ENCODE results near the gene EEFSEC.

Gene EEFSEC

DNA sequence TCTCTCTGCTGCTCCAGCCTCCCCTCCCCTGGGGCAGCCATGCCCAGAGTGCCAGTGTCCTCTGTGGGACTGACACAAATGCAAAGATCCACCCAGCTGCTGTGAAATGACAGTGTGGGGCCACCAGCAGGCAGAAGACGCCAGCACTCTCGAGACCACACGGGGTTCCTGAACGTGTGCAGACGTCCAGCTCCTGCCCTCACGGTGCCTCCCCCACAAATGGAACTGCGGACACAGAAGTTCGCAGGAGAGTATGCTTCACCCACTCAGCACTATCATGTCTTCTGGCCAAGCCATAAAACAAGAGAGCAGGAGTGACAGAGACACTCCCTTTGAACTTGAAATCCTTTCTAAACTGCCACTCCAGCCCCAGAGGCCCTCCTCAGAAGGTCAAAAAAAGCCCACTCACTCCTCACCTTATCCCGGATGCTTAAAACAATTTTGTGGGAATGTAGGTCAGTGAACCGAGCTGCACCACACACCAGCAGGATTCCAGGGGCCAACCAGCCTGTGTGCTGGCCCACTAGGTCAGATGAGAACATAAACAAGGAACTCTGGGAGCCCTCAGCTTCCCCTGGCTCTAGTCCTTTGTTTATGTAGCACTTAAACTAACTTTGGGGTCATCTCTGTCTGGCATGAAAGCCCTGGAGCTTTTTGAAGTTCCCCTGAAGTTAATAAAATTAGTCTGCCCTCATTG, 200.9 kb downstream of the EEFSEC start:
- Histone ChIP-seq H3K4me3 (replicated peaks; ENCODE audit: insufficient read depth, low read length) (no peak overlapping the region), H3K27me3 (ENCODE audit: insufficient read depth, poor library complexity, severe bottlenecking) (no peaks in the 10 kb centered on the region), H3K27ac (replicated peaks) (no peak overlapping the region)
- no peak for DNase-seq (ENCODE audit: low read depth in 1 of 2, low spot score in 1 of 2)
- TF ChIP-seq POLR2AphosphoS5 (IDR thresholded peaks at IDR 0.05; ENCODE audit: low read depth) (no peak), GABPA (IDR thresholded peaks at IDR 0.05; ENCODE audit: low read depth) (no peak), SPI1 (IDR thresholded peaks at IDR 0.05; ENCODE audit: borderline replicate concordance, low read depth) (no peak)
- TF ChIP-seq, protein P1, sequence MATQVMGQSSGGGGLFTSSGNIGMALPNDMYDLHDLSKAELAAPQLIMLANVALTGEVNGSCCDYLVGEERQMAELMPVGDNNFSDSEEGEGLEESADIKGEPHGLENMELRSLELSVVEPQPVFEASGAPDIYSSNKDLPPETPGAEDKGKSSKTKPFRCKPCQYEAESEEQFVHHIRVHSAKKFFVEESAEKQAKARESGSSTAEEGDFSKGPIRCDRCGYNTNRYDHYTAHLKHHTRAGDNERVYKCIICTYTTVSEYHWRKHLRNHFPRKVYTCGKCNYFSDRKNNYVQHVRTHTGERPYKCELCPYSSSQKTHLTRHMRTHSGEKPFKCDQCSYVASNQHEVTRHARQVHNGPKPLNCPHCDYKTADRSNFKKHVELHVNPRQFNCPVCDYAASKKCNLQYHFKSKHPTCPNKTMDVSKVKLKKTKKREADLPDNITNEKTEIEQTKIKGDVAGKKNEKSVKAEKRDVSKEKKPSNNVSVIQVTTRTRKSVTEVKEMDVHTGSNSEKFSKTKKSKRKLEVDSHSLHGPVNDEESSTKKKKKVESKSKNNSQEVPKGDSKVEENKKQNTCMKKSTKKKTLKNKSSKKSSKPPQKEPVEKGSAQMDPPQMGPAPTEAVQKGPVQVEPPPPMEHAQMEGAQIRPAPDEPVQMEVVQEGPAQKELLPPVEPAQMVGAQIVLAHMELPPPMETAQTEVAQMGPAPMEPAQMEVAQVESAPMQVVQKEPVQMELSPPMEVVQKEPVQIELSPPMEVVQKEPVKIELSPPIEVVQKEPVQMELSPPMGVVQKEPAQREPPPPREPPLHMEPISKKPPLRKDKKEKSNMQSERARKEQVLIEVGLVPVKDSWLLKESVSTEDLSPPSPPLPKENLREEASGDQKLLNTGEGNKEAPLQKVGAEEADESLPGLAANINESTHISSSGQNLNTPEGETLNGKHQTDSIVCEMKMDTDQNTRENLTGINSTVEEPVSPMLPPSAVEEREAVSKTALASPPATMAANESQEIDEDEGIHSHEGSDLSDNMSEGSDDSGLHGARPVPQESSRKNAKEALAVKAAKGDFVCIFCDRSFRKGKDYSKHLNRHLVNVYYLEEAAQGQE (IDR thresholded peaks at IDR 0.05; ENCODE audit: insufficient replicate concordance, low read depth), result no peak
- TF ChIP-seq, protein P2, sequence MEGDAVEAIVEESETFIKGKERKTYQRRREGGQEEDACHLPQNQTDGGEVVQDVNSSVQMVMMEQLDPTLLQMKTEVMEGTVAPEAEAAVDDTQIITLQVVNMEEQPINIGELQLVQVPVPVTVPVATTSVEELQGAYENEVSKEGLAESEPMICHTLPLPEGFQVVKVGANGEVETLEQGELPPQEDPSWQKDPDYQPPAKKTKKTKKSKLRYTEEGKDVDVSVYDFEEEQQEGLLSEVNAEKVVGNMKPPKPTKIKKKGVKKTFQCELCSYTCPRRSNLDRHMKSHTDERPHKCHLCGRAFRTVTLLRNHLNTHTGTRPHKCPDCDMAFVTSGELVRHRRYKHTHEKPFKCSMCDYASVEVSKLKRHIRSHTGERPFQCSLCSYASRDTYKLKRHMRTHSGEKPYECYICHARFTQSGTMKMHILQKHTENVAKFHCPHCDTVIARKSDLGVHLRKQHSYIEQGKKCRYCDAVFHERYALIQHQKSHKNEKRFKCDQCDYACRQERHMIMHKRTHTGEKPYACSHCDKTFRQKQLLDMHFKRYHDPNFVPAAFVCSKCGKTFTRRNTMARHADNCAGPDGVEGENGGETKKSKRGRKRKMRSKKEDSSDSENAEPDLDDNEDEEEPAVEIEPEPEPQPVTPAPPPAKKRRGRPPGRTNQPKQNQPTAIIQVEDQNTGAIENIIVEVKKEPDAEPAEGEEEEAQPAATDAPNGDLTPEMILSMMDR (IDR thresholded peaks at IDR 0.05; ENCODE audit: insufficient read depth, low read length), result no peak

DNA sequence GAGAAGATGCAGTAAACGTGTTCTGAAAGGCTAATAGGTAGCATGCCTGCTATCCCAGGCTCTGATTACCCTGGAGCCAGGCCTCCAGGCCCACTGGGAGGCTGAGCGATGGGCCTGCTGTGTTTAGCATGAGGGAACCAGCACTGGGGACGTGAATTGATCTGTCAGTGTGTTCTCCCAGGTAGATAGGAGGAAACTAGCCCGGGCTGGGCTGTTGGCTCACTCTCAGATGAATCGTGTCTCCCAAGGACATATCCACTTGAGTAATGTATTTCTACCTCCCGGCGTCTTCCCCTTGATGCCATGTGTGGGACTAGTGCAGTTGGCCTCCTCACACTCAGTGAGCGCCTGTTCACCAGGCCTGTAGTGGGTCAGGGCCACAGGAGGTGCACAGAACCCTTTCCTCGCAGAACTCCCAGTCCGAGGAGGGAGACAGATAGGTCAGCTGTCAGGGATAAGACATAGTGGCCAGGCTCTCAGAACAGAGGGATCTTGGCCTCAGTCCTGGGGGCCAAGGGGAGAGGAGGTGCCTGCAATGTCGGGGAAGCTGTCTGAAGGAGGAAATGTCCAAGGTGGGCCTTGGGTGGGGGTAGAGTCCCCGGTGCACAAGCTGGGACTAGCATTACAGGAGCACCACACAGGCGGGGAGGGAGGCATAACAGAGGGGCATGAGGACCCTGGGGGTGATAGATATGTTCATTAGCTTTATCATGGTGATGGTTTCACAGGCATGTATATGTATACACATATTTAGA, 201.7 kb downstream of the EEFSEC start:
- H3K27me3 ChIP-seq (ENCODE audit: insufficient read depth, poor library complexity, severe bottlenecking), result no peaks in the 10 kb centered on the region
- no peak overlapping the region for H3K27ac ChIP-seq (replicated peaks)
- no peak overlapping the region for H3K4me3 ChIP-seq (replicated peaks; ENCODE audit: insufficient read depth, low read length)
- TF ChIP-seq, protein P1 (IDR thresholded peaks at IDR 0.05; ENCODE audit: insufficient replicate concordance, low read depth), result no peak
- TF ChIP-seq SPI1 (IDR thresholded peaks at IDR 0.05; ENCODE audit: borderline replicate concordance, low read depth) (no peak), GABPA (IDR thresholded peaks at IDR 0.05; ENCODE audit: low read depth) (no peak), POLR2AphosphoS5 (IDR thresholded peaks at IDR 0.05; ENCODE audit: low read depth) (no peak)
- TF ChIP-seq, protein P2 (IDR thresholded peaks at IDR 0.05; ENCODE audit: insufficient read depth, low read length), result no peak
- no peak for DNase-seq (ENCODE audit: low read depth in 1 of 2, low spot score in 1 of 2)

DNA sequence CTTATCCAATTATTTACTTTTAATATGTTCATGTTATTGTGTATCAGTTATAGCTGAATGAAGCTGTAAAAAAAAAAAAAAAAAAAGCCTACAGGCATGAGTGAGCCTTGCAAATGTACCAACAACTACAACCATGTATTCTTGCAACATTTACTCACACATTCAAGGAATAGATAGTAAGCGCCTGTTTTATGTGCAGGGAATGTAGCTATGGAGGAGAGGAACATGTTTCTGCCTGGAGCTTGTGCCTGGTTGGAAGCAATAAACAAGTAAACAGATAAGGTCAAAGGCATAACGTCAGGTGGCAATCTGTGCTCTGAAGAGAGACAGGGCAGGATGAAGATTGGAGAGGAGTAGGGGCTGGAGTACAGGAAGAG, 202.2 kb downstream of the EEFSEC start:
- Histone ChIP-seq H3K27me3 (ENCODE audit: insufficient read depth, poor library complexity, severe bottlenecking) (no peaks in the 10 kb centered on the region), H3K4me3 (replicated peaks; ENCODE audit: insufficient read depth, low read length) (no peak overlapping the region), H3K27ac (replicated peaks) (no peak overlapping the region)
- DNase-seq (ENCODE audit: low read depth in 1 of 2, low spot score in 1 of 2), result no peak
- TF ChIP-seq POLR2AphosphoS5 (IDR thresholded peaks at IDR 0.05; ENCODE audit: low read depth), result no peak
- no peak for TF ChIP-seq GABPA (IDR thresholded peaks at IDR 0.05; ENCODE audit: low read depth)
- TF ChIP-seq, protein P1 (IDR thresholded peaks at IDR 0.05; ENCODE audit: insufficient replicate concordance, low read depth), result no peak
- TF ChIP-seq, protein P2 (IDR thresholded peaks at IDR 0.05; ENCODE audit: insufficient read depth, low read length), result no peak
- TF ChIP-seq SPI1 (IDR thresholded peaks at IDR 0.05; ENCODE audit: borderline replicate concordance, low read depth), result no peak

Data from HL-60 (cell line).